Kidney (tissue), 14 donors: ENCODE results near the gene SPTLC3. TPM values are rescaled to one million over a fixed set of nuclear protein-coding genes. Genes with fewer than 3 reads are reported as not detected.

Source experiments
- DNase-seq, 5 donors: peaks; one replicate each; pipeline ENCODE4 v3.0.0-alpha.2; 2013 to 2020
- FAIRE-seq: peaks from 2 replicates; lab custom pipeline; 2012; peaks lifted over from hg19 to GRCh38; lab: Jason Lieb, UNC
- H3K27ac ChIP-seq, 2 donors: one replicate each; pipeline ENCODE4 v1.7.0; 2013; ENCODE audit warnings: low read depth in 2 of 2, low read length in 2 of 2, inconsistent platforms in 1 of 2
- H3K27me3 ChIP-seq: one replicate; pipeline ENCODE4 v1.7.1; 2013; ENCODE audit warnings: low read length, inconsistent platforms; ENCODE audit not compliant: control insufficient read depth, insufficient read depth
- H3K36me3 ChIP-seq, 3 donors: one replicate each; pipeline versions ENCODE4 v1.7.0 to v1.7.1; 2013; ENCODE audit warnings: low read length in 3 of 3, control low read depth in 1 of 3, inconsistent platforms in 1 of 3; ENCODE audit not compliant: insufficient read depth in 3 of 3, control insufficient read depth in 2 of 3
- H3K4me1 ChIP-seq, 3 donors: one replicate each; pipeline versions ENCODE4 v1.7.0 to v1.7.1; 2013; ENCODE audit warnings: low read length in 3 of 3, inconsistent platforms in 1 of 3, low read depth in 1 of 3; ENCODE audit not compliant: control insufficient read depth in 2 of 3, insufficient read depth in 2 of 3
- H3K4me3 ChIP-seq, 3 donors: one replicate each; pipeline versions ENCODE4 v1.7.0 to v1.8.1; 2013; ENCODE audit warnings: low read length in 3 of 3, control low read depth in 1 of 3, inconsistent platforms in 1 of 3
- H3K9ac ChIP-seq, 3 donors: one replicate each; pipeline versions ENCODE4 v1.7.0 to v1.7.1; 2013; ENCODE audit warnings: low read length in 3 of 3, control low read depth in 1 of 3, inconsistent platforms in 1 of 3
- H3K9me3 ChIP-seq, 3 donors: one replicate each; pipeline versions ENCODE4 v1.7.0 to v1.7.1; 2013; ENCODE audit warnings: low read length in 3 of 3, control low read depth in 1 of 3, inconsistent platforms in 1 of 3; ENCODE audit not compliant: control insufficient read depth in 2 of 3, insufficient read depth in 1 of 3
- intact Hi-C: fragments of 100-400 bp; cut with DNase I; formaldehyde crosslinking; loops from one replicate; pipeline ENCODE4 v1.11.1; 2022
- polyA plus RNA-seq: library from polyadenylated mRNA; stranded (reverse); fragments of 350-450 nt; fragmentation: Illumina TruSeq; extraction: RNeasy Lipid Tissue Mini Kit (QIAGEN cat#74804); gene quantifications from one replicate; pipeline ENCODE4 v1.2.3, GENCODE V29; 2014; ENCODE audit warnings: low read depth, low replicate concordance; ENCODE audit not compliant: insufficient read depth
- total RNA-seq: library from RNA; stranded (reverse); fragmentation: NEBNext Ultra II Directional; extraction: Animal tissue kit (Norgen Biotek cat#: 25700); gene quantifications from one replicate; pipeline ENCODE4 v1.2.1, GENCODE V29; 2021
- TF ChIP-seq, protein P1 (sequence below): IDR thresholded peaks from 3 replicates; pipeline ENCODE4 v1.5.1; 2012; ENCODE audit warnings: mild to moderate bottlenecking, moderate library complexity, borderline replicate concordance; ENCODE audit not compliant: insufficient read depth; ENCODE audit errors: extremely low read depth
- donor health status: control.
- donor health status: control.
- donor health status: control.
- donor health status: control.
- donor health status: control.
- donor health status: DM: yes; HTN: yes; CAD: no.
- donor health status: Normal renal cell carcinoma (clear cell type).

SPTLC3 gene
- total and polyA plus RNA-seq, 2 donors from 2014 or later, result 7.1 to 65.9 TPM

DNA sequence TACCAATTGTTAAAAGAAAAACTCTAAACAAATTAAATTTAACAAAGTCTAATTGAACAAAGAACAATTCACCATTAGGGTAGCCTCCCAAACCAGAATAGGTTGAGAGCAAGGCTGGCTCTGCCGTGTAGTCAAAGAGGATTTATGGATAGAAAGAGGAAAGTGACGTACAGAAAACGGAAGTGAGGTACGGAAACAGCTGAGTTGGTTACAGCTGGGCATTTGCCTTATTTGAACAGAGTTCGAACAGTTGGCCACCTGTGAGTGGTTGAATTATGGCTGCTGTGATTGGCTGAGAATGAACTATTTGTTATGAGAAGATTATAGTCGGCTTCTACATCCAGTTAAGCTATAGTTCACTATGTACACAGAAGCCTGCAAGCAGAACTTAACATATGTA lies 193.8 kb downstream of the SPTLC3 start:
- H3K4me3 ChIP-seq, result no peak overlapping the region
- H3K27me3 ChIP-seq, result no peaks in the 10 kb centered on the region
- intact Hi-C loops, result no loop called here
- TF ChIP-seq, protein P1, sequence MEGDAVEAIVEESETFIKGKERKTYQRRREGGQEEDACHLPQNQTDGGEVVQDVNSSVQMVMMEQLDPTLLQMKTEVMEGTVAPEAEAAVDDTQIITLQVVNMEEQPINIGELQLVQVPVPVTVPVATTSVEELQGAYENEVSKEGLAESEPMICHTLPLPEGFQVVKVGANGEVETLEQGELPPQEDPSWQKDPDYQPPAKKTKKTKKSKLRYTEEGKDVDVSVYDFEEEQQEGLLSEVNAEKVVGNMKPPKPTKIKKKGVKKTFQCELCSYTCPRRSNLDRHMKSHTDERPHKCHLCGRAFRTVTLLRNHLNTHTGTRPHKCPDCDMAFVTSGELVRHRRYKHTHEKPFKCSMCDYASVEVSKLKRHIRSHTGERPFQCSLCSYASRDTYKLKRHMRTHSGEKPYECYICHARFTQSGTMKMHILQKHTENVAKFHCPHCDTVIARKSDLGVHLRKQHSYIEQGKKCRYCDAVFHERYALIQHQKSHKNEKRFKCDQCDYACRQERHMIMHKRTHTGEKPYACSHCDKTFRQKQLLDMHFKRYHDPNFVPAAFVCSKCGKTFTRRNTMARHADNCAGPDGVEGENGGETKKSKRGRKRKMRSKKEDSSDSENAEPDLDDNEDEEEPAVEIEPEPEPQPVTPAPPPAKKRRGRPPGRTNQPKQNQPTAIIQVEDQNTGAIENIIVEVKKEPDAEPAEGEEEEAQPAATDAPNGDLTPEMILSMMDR, result no peak
- H3K27ac ChIP-seq, result no peak overlapping the region
- no peaks in the 10 kb centered on the region for H3K4me1 ChIP-seq
- no peaks in the 10 kb centered on the region for H3K36me3 ChIP-seq
- H3K9ac ChIP-seq, result no peak overlapping the region
- DNase-seq (no peak), FAIRE-seq (no peak)
- no peaks in the 10 kb centered on the region for H3K9me3 ChIP-seq

- TF ChIP-seq, protein P1, result no peak
- Histone ChIP-seq H3K4me1 (no peaks in the 10 kb centered on the region), H3K4me3 (no peak overlapping the region), H3K27ac (no peak overlapping the region), H3K9ac (no peak overlapping the region), H3K27me3 (no peaks in the 10 kb centered on the region), H3K9me3 (no peaks in the 10 kb centered on the region), H3K36me3 (no peaks in the 10 kb centered on the region)
- DNase-seq (no peak), FAIRE-seq (no peak)
- intact Hi-C loops, result no loop called here
Observed at GRCh38 chr20:13205425-13205824, 196.7 kb downstream of the SPTLC3 start.

- Histone ChIP-seq H3K9ac (no peak overlapping the region), H3K27me3 (no peaks in the 10 kb centered on the region), H3K27ac (no peak overlapping the region), H3K4me3 (no peak overlapping the region), H3K4me1 (no peaks in the 10 kb centered on the region), H3K36me3 (no peaks in the 10 kb centered on the region), H3K9me3 (no peaks in the 10 kb centered on the region)
- intact Hi-C loops, result no loop called here
- DNase-seq, result no peak
- no peak for FAIRE-seq
- TF ChIP-seq, protein P1, result no peak
Observed at GRCh38 chr20:13205848-13206434, 197.2 kb downstream of the SPTLC3 start.

DNA sequence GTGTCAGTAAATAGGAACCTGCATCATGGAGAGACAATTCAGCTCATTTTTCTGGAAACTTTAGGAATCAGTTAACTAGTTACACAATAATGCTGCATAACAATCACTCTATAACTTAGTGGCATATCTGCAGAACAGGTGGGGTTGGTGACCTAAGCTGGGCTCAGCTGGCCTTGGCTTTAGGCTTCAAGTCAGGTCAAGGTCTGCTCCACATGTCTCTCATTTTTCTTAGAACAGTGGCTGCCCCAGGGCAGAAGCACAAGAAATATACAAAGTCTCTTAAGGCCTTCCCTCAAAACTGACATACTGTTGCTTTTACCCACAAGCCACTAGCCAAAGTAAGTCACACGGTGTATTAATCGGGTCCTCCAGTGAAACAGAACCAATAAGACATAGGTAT lies 198.2 kb downstream of the SPTLC3 start:
- TF ChIP-seq, protein P1, result no peak

More for the DNA sequence above, 198.2 kb downstream of the SPTLC3 start:
- no peaks in the 10 kb centered on the region for H3K9me3 ChIP-seq
- no peak overlapping the region for H3K9ac ChIP-seq
- no peaks in the 10 kb centered on the region for H3K4me1 ChIP-seq
- H3K27me3 ChIP-seq, result no peaks in the 10 kb centered on the region
- intact Hi-C loops, result no loop called here
- no peak overlapping the region for H3K4me3 ChIP-seq
- DNase-seq, result no peak
- no peaks in the 10 kb centered on the region for H3K36me3 ChIP-seq
- no peak for FAIRE-seq
- no peak overlapping the region for H3K27ac ChIP-seq
